Lung (tissue), 12 donors: ENCODE results near the gene HS6ST1. TPM values are rescaled to one million over a fixed set of nuclear protein-coding genes. Genes with fewer than 3 reads are reported as not detected.

ENCODE experiments used
- ATAC-seq: fragments of 200-7000 bp; cut with Tn5 transposase; one replicate; pipeline ENCODE4 v1.9.1; 2020; ENCODE audit warnings: moderate number of reproducible peaks; ENCODE audit not compliant: insufficient read depth, low FRiP score
- DNase-seq, 3 donors: peaks; one replicate each; pipeline ENCODE4 v3.0.0-alpha.2; 2013 to 2017
- H3K27ac ChIP-seq, 2 donors: one replicate each; pipeline ENCODE4 v1.5.1; 2013; ENCODE audit warnings: mild to moderate bottlenecking in 2 of 2, moderate library complexity in 2 of 2, control low read depth in 1 of 2, inconsistent platforms in 1 of 2, low read depth in 1 of 2, low read length in 1 of 2
- H3K27me3 ChIP-seq, 3 donors: one replicate each; pipeline ENCODE4 v1.5.1; 2013; ENCODE audit warnings: low read length in 2 of 3; ENCODE audit not compliant: control insufficient read depth in 3 of 3, insufficient read depth in 3 of 3
- H3K36me3 ChIP-seq, 4 donors: one replicate each; pipeline ENCODE4 v1.5.1; 2013; ENCODE audit warnings: low read length in 4 of 4, mild to moderate bottlenecking in 1 of 4, moderate library complexity in 1 of 4; ENCODE audit not compliant: control insufficient read depth in 4 of 4, insufficient read depth in 4 of 4
- H3K4me1 ChIP-seq, 5 donors: one replicate each; pipeline ENCODE4 v1.5.1; 2013; ENCODE audit warnings: low read length in 5 of 5, mild to moderate bottlenecking in 2 of 5, moderate library complexity in 1 of 5; ENCODE audit not compliant: control insufficient read depth in 5 of 5, insufficient read depth in 5 of 5
- H3K4me3 ChIP-seq: one replicate; pipeline ENCODE4 v1.5.1; 2013; ENCODE audit warnings: mild to moderate bottlenecking, control low read depth, moderate library complexity
- H3K9ac ChIP-seq, 2 donors: one replicate each; pipeline ENCODE4 v1.5.1; 2013; ENCODE audit warnings: low read length in 2 of 2, control low read depth in 1 of 2; ENCODE audit not compliant: insufficient read depth in 1 of 2
- H3K9me3 ChIP-seq, 4 donors: one replicate each; pipeline ENCODE4 v1.5.1; 2013; ENCODE audit warnings: low read length in 3 of 4, mild to moderate bottlenecking in 1 of 4, moderate library complexity in 1 of 4; ENCODE audit not compliant: control insufficient read depth in 4 of 4, insufficient read depth in 3 of 4
- CTCF ChIP-seq: IDR thresholded peaks from 2 replicates; pipeline ENCODE4 v1.5.1; 2012; ENCODE audit warnings: mild to moderate bottlenecking; ENCODE audit errors: control extremely low read depth, extremely low read depth
- WGBS, 2 donors: extraction: QIAGEN DNeasy Blood & Tissue Kit; methylation state at CpG; one replicate each; pipeline ENCODE4 v1.1.7; 2013; 5-methylcytosine and 5-hydroxymethylcytosine counted together
- polyA plus RNA-seq, 2 donors: library from polyadenylated mRNA; stranded (reverse); fragments of 200-250 nt; gene quantifications; one replicate each; pipeline ENCODE4 v1.2.1, GENCODE V29; 2013
- total RNA-seq, 2 donors: library from RNA; depleted of rRNA in 1 of 2; stranded (reverse); fragments of >200 nt in 1 of 2; gene quantifications; one replicate each; pipeline ENCODE4 v1.2.1, GENCODE V29; 2014 to 2021
- donor health status: control.
- donor health status: control.
- donor health status: Bipolar disorder and iron deficiency.
- donor health status: healthy.
- donor health status: DM: yes; HTN: yes; CAD: no.

Gene HS6ST1
- total and polyA plus RNA-seq, 4 donors, result 15.1 to 37.7 (median 29.1) TPM

GRCh38 chr2:128325611-128326181 lies 7.0 kb upstream of the HS6ST1 start:
- Histone ChIP-seq H3K4me1 (peaks cover 0 to 16% (median 0%) of the 10 kb centered on the region in 5 donors), H3K36me3 (no peaks in the 10 kb centered on the region), H3K27ac (no peak overlapping the region), H3K9ac (no peak overlapping the region), H3K4me3 (no peak overlapping the region), H3K27me3 (no peaks in the 10 kb centered on the region), H3K9me3 (no peaks in the 10 kb centered on the region)
- TF ChIP-seq CTCF, result no peak
- no peak for ATAC-seq
- no peak for DNase-seq
- WGBS, 2 donors, result 73 to 80% methylated on average over 13 of the region's 13 CpGs

- no peak overlapping the region for H3K9ac ChIP-seq
- WGBS, 2 donors, result 98 to 99% methylated on average over 13 of the region's 13 CpGs
- H3K27me3 ChIP-seq, result no peaks in the 10 kb centered on the region
- TF ChIP-seq CTCF, result no peak
- H3K4me1 ChIP-seq, result peaks cover 0 to 16% (median 0%) of the 10 kb centered on the region in 5 donors
- no peaks in the 10 kb centered on the region for H3K9me3 ChIP-seq
- H3K36me3 ChIP-seq, result no peaks in the 10 kb centered on the region
- no peak overlapping the region for H3K27ac ChIP-seq
- ATAC-seq, result no peak
- DNase-seq, result no peak
- H3K4me3 ChIP-seq, result no peak overlapping the region
Observed at GRCh38 chr2:128324897-128325410, 6.3 kb upstream of the HS6ST1 start.

GRCh38 chr2:128324008-128324896 lies 5.6 kb upstream of the HS6ST1 start:
- DNase-seq (no peak), ATAC-seq (no peak)
- Histone ChIP-seq H3K4me3 (no peak overlapping the region), H3K9me3 (no peaks in the 10 kb centered on the region), H3K27me3 (no peaks in the 10 kb centered on the region), H3K36me3 (no peaks in the 10 kb centered on the region), H3K4me1 (peaks cover 0 to 18% (median 3%) of the 10 kb centered on the region in 5 donors), H3K9ac (no peak overlapping the region), H3K27ac (no peak overlapping the region)
- TF ChIP-seq CTCF, result no peak
- 94 to 96% methylated on average over 11 of the region's 11 CpGs for WGBS, 2 donors
